HCT116 (cell line): ENCODE results near the gene ASB3. TPM values are rescaled to one million over a fixed set of nuclear protein-coding genes. Genes with fewer than 3 reads are reported as not detected.
"Not testable (repeated sequence)": the region's sequence is repeated elsewhere in the genome, so short reads cannot be mapped to it uniquely, and the experiment has no call there.

Experiments used
- ATAC-seq: fragments of 200-7000 bp; cut with Tn5 transposase; 2 replicates; pipeline ENCODE4 v1.9.1; 2020; ENCODE audit warnings: mild to moderate bottlenecking, moderate library complexity
- BruUV-seq: library from RNA; stranded (reverse); fragments of 400-500 nt; replicated peaks from 2 replicates; lab custom pipeline; 2021; lab: Mats Ljungman, UMichigan
- CTCF ChIA-PET: fragments of 300-600 bp; sonication (Branson Sonifier 250); formaldehyde crosslinking; loops from one replicate; lab custom pipeline; 2021; ENCODE audit warnings: antibody characterized with exemption; lab: Charles Lee
- POLR2A ChIA-PET: fragments of 300-600, 350-600 bp; sonication (Branson Sonifier 250); formaldehyde crosslinking; loops from one replicate; lab custom pipeline; 2021; ENCODE audit warnings: antibody characterized with exemption; lab: Charles Lee
- RAD21 ChIA-PET, 2 experiments: fragments of 300-600 bp; sonication (Branson Sonifier 250); formaldehyde crosslinking; loops; one replicate each; lab custom pipeline; 2023; ENCODE audit warnings: low total read pairs in 2 of 2; ENCODE audit not compliant: uncharacterized antibody in 2 of 2, unreplicated experiment in 2 of 2, low non-redundant PET in 1 of 2; lab: Charles Lee
- DNase-seq: peaks from one replicate; pipeline ENCODE4 v3.0.0-alpha.2; 2010; ENCODE audit warnings: low read depth, low spot score
- H2AFZ ChIP-seq: fragments of 200-600 bp; shearing (Covaris generic), sonication (generic); 2 replicates; pipeline ENCODE4 v1.6.1; 2017; ENCODE audit warnings: low read depth, mixed run types, mixed read lengths, antibody characterized with exemption, low read length; ENCODE audit not compliant: poor library complexity, severe bottlenecking
- H3K27ac ChIP-seq: 2 replicates; pipeline ENCODE4 v1.5.1; 2012; ENCODE audit warnings: low read depth, low read length
- H3K27me3 ChIP-seq: fragments of 200-600 bp; sonication (generic); 2 replicates; pipeline ENCODE4 v1.6.1; 2016; ENCODE audit warnings: mixed run types, low read length, mixed read lengths; ENCODE audit not compliant: insufficient read depth
- H3K36me3 ChIP-seq, 2 experiments: fragments of 200-500 bp in 1 of 2; fragments of 200-600 bp in 1 of 2; sonication (Bioruptor generic) in 1 of 2; sonication (generic) in 1 of 2; 2 replicates each; pipeline versions ENCODE4 v1.5.1 to v1.6.1; 2014 to 2016; ENCODE audit warnings: low read length in 2 of 2, inconsistent platforms in 1 of 2, mixed read lengths in 1 of 2, mixed run types in 1 of 2; ENCODE audit not compliant: insufficient read depth in 2 of 2, control insufficient read depth in 1 of 2
- H3K4me1 ChIP-seq, 2 experiments: fragments of 200-600 bp in 1 of 2; sonication (generic) in 1 of 2; 2 replicates each; pipeline versions ENCODE4 v1.5.1 to v1.6.1; 2012 to 2017; ENCODE audit warnings: low read length in 2 of 2, inconsistent platforms in 1 of 2, mild to moderate bottlenecking in 1 of 2, mixed read lengths in 1 of 2, mixed run types in 1 of 2, moderate library complexity in 1 of 2; ENCODE audit not compliant: insufficient read depth in 2 of 2, control insufficient read depth in 1 of 2
- H3K4me2 ChIP-seq: fragments of 200-600 bp; sonication (generic); 2 replicates; pipeline ENCODE4 v1.6.1; 2017; ENCODE audit warnings: mixed run types, low read length, mixed read lengths
- H3K4me3 ChIP-seq, 2 experiments: fragments of 200-600 bp in 1 of 2; sonication (generic) in 1 of 2; replicated peaks in 1 of 2; 2 replicates each; pipeline ENCODE4 v1.5.1; 2011 to 2016; ENCODE audit warnings: low read length in 2 of 2, control low read depth in 1 of 2, low read depth in 1 of 2, mild to moderate bottlenecking in 1 of 2, mixed read lengths in 1 of 2, mixed run types in 1 of 2
- H3K79me2 ChIP-seq: fragments of 200-600 bp; sonication (generic); 2 replicates; pipeline ENCODE4 v1.6.1; 2017; ENCODE audit warnings: mild to moderate bottlenecking, mixed run types, low read length, moderate library complexity, mixed read lengths; ENCODE audit not compliant: insufficient read depth
- H3K9ac ChIP-seq: fragments of 200-600 bp; sonication (generic); 2 replicates; pipeline ENCODE4 v1.6.1; 2016; ENCODE audit warnings: low read length, mixed read lengths
- H3K9me2 ChIP-seq: fragments of 200-600 bp; sonication (generic), shearing (Covaris generic); 2 replicates; pipeline ENCODE4 v1.6.1; 2017; ENCODE audit warnings: mixed run types, mild to moderate bottlenecking, moderate library complexity; ENCODE audit not compliant: insufficient read depth
- H3K9me3 ChIP-seq, 2 experiments: fragments of 200-500 bp in 1 of 2; fragments of 200-600 bp in 1 of 2; sonication (Bioruptor generic) in 1 of 2; sonication (generic) in 1 of 2; 2 replicates each; pipeline ENCODE4 v1.6.1; 2014 to 2017; ENCODE audit warnings: low read length in 2 of 2, mixed read lengths in 2 of 2, inconsistent platforms in 1 of 2, low read depth in 1 of 2, mild to moderate bottlenecking in 1 of 2, mixed run types in 1 of 2, moderate library complexity in 1 of 2; ENCODE audit not compliant: control insufficient read depth in 1 of 2, insufficient read depth in 1 of 2
- H4K20me1 ChIP-seq: fragments of 200-600 bp; sonication (generic), shearing (Covaris generic); 2 replicates; pipeline ENCODE4 v1.6.1; 2017; ENCODE audit warnings: mixed run types, mild to moderate bottlenecking, moderate library complexity; ENCODE audit not compliant: insufficient read depth
- CBX3 ChIP-seq: IDR thresholded peaks from 2 replicates; pipeline ENCODE4 v1.6.1; 2012; ENCODE audit warnings: low read depth
- EGR1 ChIP-seq: IDR thresholded peaks from 2 replicates; pipeline ENCODE4 v1.6.1; 2012; ENCODE audit warnings: low read depth
- ELF1 ChIP-seq: IDR thresholded peaks from 2 replicates; pipeline ENCODE4 v1.6.1; 2012; ENCODE audit warnings: low read depth, borderline replicate concordance
- EZH2 ChIP-seq: fragments of 200-600 bp; sonication (generic); IDR thresholded peaks from 2 replicates; pipeline ENCODE4 v1.6.1; 2017; ENCODE audit warnings: antibody characterized with exemption, mixed run types
- EZH2phosphoT487 ChIP-seq: fragments of 200-600 bp; IDR thresholded peaks from 2 replicates; pipeline ENCODE4 v1.6.1; 2018; ENCODE audit warnings: antibody characterized with exemption, borderline replicate concordance
- FOSL1 ChIP-seq: IDR thresholded peaks from 2 replicates; pipeline ENCODE4 v1.6.1; 2012; ENCODE audit warnings: low read depth
- JUND ChIP-seq: IDR thresholded peaks from 2 replicates; pipeline ENCODE4 v1.6.1; 2012
- SIN3A ChIP-seq: IDR thresholded peaks from 2 replicates; pipeline ENCODE4 v1.6.1; 2012; ENCODE audit warnings: low read depth
- TCF7L2 ChIP-seq: IDR thresholded peaks from 2 replicates; pipeline ENCODE4 v1.7.0; 2011; ENCODE audit warnings: borderline replicate concordance, inconsistent platforms; ENCODE audit not compliant: insufficient read depth, insufficient read length; ENCODE audit errors: extremely low read depth
- ZBTB33 ChIP-seq: IDR thresholded peaks from 2 replicates; pipeline ENCODE4 v1.6.1; 2011; ENCODE audit warnings: mild to moderate bottlenecking, low read length, moderate library complexity; ENCODE audit not compliant: insufficient replicate concordance; ENCODE audit errors: extremely low read depth
- intact Hi-C: fragments of 100-400 bp; cut with micrococcal nuclease; formaldehyde crosslinking; loops from 2 replicates; pipeline ENCODE4 v1.10.0; 2022
- total RNA-seq: library from RNA; stranded (reverse); gene quantifications from one replicate; pipeline ENCODE4 v1.2.1, GENCODE V29; 2021; ENCODE audit not compliant: unreplicated experiment

The ASB3 gene
- total RNA-seq, 1 experiment from 2014 or later = 17.3 TPM

DNA sequence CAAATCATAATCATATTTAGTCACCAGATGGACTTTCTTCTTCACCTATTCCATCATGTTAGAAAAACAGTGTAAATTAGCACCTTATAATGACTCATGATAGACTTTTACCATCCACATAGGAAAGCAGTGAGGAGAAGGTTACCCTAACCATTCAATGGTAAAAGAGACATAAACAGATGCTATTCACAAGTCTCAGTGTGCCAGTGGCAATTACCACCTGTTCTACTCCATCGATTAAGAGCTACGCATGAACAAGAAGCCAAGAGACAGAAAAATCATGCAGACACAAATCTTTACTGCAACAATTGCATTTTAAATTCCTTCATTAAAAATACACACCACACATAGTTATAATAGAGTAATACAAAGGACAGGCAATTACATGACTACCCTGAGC is 125.9 kb downstream of the ASB3 start:
- no peaks in the 10 kb centered on the region for H3K79me2 ChIP-seq
- no peaks in the 10 kb centered on the region for H3K4me1 ChIP-seq
- no peak overlapping the region for H3K9ac ChIP-seq
- DNase-seq = no peak
- no peak overlapping the region for H2AFZ ChIP-seq
- H4K20me1 ChIP-seq = no peaks in the 10 kb centered on the region
- H3K4me2 ChIP-seq = no peak overlapping the region
- intact Hi-C loops = no loop called here
- RAD21 ChIA-PET = no interaction called here
- no peaks in the 10 kb centered on the region for H3K27me3 ChIP-seq
- H3K27ac ChIP-seq = no peak overlapping the region
- H3K9me2 ChIP-seq = no peaks in the 10 kb centered on the region
- POLR2A ChIA-PET = no interaction called here
- H3K36me3 ChIP-seq = no peaks in the 10 kb centered on the region
- TF ChIP-seq EZH2phosphoT487 = no peak
- TF ChIP-seq EGR1 = no peak
- no peak for TF ChIP-seq CBX3
- no peak for TF ChIP-seq ZBTB33
- TF ChIP-seq SIN3A = no peak
- TF ChIP-seq TCF7L2 = no peak
- no peak for TF ChIP-seq FOSL1
- TF ChIP-seq EZH2 = no peak
- no peak for TF ChIP-seq JUND
- no peak for TF ChIP-seq ELF1
- TF ChIP-seq, all 23 proteins: peak for 0
- no peaks in the 10 kb centered on the region for H3K9me3 ChIP-seq
- no peak overlapping the region for H3K4me3 ChIP-seq
- no peak for ATAC-seq
- CTCF ChIA-PET = no interaction called here
- BruUV-seq = no TSS peak

DNA sequence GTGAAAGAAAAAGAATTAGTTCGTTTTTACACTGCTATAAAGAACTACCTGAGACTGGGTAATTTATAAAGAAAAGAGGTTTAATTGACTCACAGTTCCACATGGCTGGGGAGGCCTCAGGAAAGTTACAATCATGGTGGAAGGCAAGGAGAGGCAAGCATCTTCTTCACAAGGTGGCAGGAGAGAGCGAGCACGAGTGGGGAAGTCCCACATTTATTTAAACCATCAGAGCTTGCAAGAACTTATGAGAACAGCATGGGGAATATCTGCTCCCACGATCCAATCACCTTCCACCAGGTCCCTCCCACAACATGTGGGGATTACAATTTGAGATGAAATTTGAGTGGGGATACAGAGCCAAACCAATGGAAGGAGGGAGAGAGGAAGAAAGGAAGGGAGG is 128.3 kb downstream of the ASB3 start:
- POLR2A ChIA-PET, H3K4me1 ChIP-seq, intact Hi-C loops, H3K36me3 ChIP-seq, H3K27me3 ChIP-seq, H3K4me3 ChIP-seq, H2AFZ ChIP-seq, DNase-seq, H3K27ac ChIP-seq, H3K9ac ChIP-seq, H3K4me2 ChIP-seq, H3K9me3 ChIP-seq, RAD21 ChIA-PET, CTCF ChIA-PET, ATAC-seq, H3K79me2 ChIP-seq, BruUV-seq, H3K9me2 ChIP-seq, H4K20me1 ChIP-seq: not testable (repeated sequence)
